ENCODE measurements around the gene PTPRQ. TPM values are rescaled to one million over a fixed set of nuclear protein-coding genes. Genes with fewer than 3 reads are reported as not detected.

Gene PTPRQ
- total and polyA plus RNA-seq, 9 of the 15 experiments (the other 6 are each of a cell fraction or from before 2014, with no cell fraction given): not detected

GRCh38 chr12:80643961-80644360 is 199.9 kb downstream of the PTPRQ start (continued):
- no peak for TF ChIP-seq USF1 (CRISPR knock-in tag; IDR thresholded peaks at IDR 0.05)
- TF ChIP-seq CTCF (IDR thresholded peaks at IDR 0.05 in 2 of 3, conservative IDR thresholded peaks at IDR 0.05 in 1 of 3; ENCODE audit: insufficient read depth in 2 of 3, low read depth in 1 of 3, low read length in 3 of 3): no peak

- no peak overlapping the region for H2AFZ ChIP-seq (ENCODE audit: low read depth, low read length)
- no peaks in the 10 kb centered on the region for H3K9me3 ChIP-seq (replicated peaks; ENCODE audit: control insufficient read depth, insufficient read depth, low read depth, low read length)
- ChIA-PET CTCF (ENCODE audit: low intra/inter-chr PET ratio) (no interaction called here), POLR2A (no interaction called here)
- BruUV-seq (replicated peaks): no TSS peak
- 0% methylated on average over 1 of the region's 1 CpG for WGBS (ENCODE audit: insufficient coverage, low coverage, missing lambda C conversion rate)
- H3K9ac ChIP-seq (ENCODE audit: insufficient read depth in 1 of 2, low read depth in 2 of 2, low read length in 2 of 2): no peak overlapping the region
- ATAC-seq: no peak
- H3K4me3 ChIP-seq: no peak overlapping the region
- H4K20me1 ChIP-seq (replicated peaks; ENCODE audit: control insufficient read depth, insufficient read depth, low read length): no peaks in the 10 kb centered on the region
- H3K27ac ChIP-seq (ENCODE audit: extremely low read depth, low read depth, low read length): no peak overlapping the region
- H3K27me3 ChIP-seq (ENCODE audit: control insufficient read depth in 2 of 2, insufficient read depth in 2 of 2, low read length in 2 of 2): no peaks in the 10 kb centered on the region
- no peaks in the 10 kb centered on the region for H3K9me1 ChIP-seq (ENCODE audit: control insufficient read depth, insufficient read depth, low read length)
- no peak for DNase-seq (ENCODE audit: extremely low read depth in 1 of 4, low spot score in 3 of 4)
- intact Hi-C loops (cut with micrococcal nuclease) (no loop called here), in situ Hi-C loops (cut with MboI) (no loop called here)
- no peaks in the 10 kb centered on the region for H3K36me3 ChIP-seq (ENCODE audit: control insufficient read depth, insufficient read depth, low read length)
- H3K4me2 ChIP-seq (ENCODE audit: insufficient read depth, low read length): no peak overlapping the region
- H3K4me1 ChIP-seq (replicated peaks in 1 of 2; ENCODE audit: control insufficient read depth in 2 of 2, insufficient read depth in 2 of 2, low read length in 2 of 2): no peaks in the 10 kb centered on the region
- no peak for FAIRE-seq
- no peaks in the 10 kb centered on the region for H3K79me2 ChIP-seq (ENCODE audit: control insufficient read depth, insufficient read depth, low read length)
- TF ChIP-seq ETS2 (tag; IDR thresholded peaks at IDR 0.05; ENCODE audit: borderline replicate concordance, poor library complexity, severe bottlenecking) (no peak), NCOA6 (IDR thresholded peaks at IDR 0.05) (no peak), SMC3 (conservative IDR thresholded peaks at IDR 0.05; ENCODE audit: insufficient read depth, low read depth, low read length) (no peak), LARP7 (IDR thresholded peaks at IDR 0.05) (no peak), ZNF217 (CRISPR knock-in tag; IDR thresholded peaks at IDR 0.05) (no peak), PHB2 (IDR thresholded peaks at IDR 0.05; ENCODE audit: low read depth) (no peak), FOXA3 (CRISPR knock-in tag; conservative IDR thresholded peaks at IDR 0.05 in 1 of 2, IDR thresholded peaks at IDR 0.05 in 1 of 2) (no peak), JUND (IDR thresholded peaks at IDR 0.05; ENCODE audit: borderline replicate concordance, low read depth, low read length) (no peak), JUND (tag; IDR thresholded peaks at IDR 0.05; ENCODE audit: borderline replicate concordance, low read depth, low read length) (no peak), RREB1 (CRISPR knock-in tag; IDR thresholded peaks at IDR 0.05) (no peak), HDAC8 (tag; IDR thresholded peaks at IDR 0.05) (no peak)
Observed at GRCh38 chr12:80648881-80649280, 204.8 kb downstream of the PTPRQ start.

Data from K562 (cell line).